Camera-type eye (tissue), 1 donor: Measurements from ENCODE around the gene OPN1LW. TPM values are rescaled to one million over a fixed set of nuclear protein-coding genes. Genes with fewer than 3 reads are reported as not detected.

Experiments
- total RNA-seq: library from RNA; depleted of rRNA; stranded (reverse); fragments of >200 nt; gene quantifications from one replicate; pipeline ENCODE4 v1.2.3, GENCODE V29; 2014

The OPN1LW gene
- 1.5 TPM for total RNA-seq

GRCh38 chrX:154144010-154144409 lies at the start of gene OPN1LW:
OPN1LW (plus strand) TSS chrX:154144243; CDS start chrX:154144284, 41 bp downstream.

GRCh38 chrX:154097589-154098541 lies 46.2 kb upstream of the OPN1LW start, which contains the start of gene MECP2:
MECP2 (minus strand) TSS chrX:154097717.

GRCh38 chrX:154182296-154182695 lies 38.3 kb downstream of the OPN1LW start, which contains the start of gene OPN1MW:
OPN1MW (plus strand) TSS chrX:154182596; CDS start chrX:154182678, 82 bp downstream.

Other genes with a start within 250 kb of the OPN1LW start
- 0.99 TPM for gene AVPR2, start 239.6 kb upstream of the OPN1LW start, total RNA-seq
- 37.3 TPM for gene ARHGAP4, start 218.0 kb upstream of the OPN1LW start, total RNA-seq
- 35.3 TPM for gene NAA10, start 209.2 kb upstream of the OPN1LW start, total RNA-seq
- 10.0 TPM for gene RENBP, start 199.6 kb upstream of the OPN1LW start, total RNA-seq
- 41.3 TPM for gene HCFC1, start 172.4 kb upstream of the OPN1LW start, total RNA-seq
- 4.7 TPM for gene TMEM187, start 171.5 kb upstream of the OPN1LW start, total RNA-seq
- 22.9 TPM for gene IRAK1, start 124.3 kb upstream of the OPN1LW start, total RNA-seq
- 72.2 TPM for gene MECP2, start 46.5 kb upstream of the OPN1LW start, total RNA-seq
- gene OPN1MW, start 38.4 kb downstream of the OPN1LW start, total RNA-seq, result 19.4 TPM
- gene OPN1MW2, start 75.5 kb downstream of the OPN1LW start, total RNA-seq, result not detected
- gene OPN1MW3, start 113.3 kb downstream of the OPN1LW start, total RNA-seq, result not detected
- gene TEX28, start 150.9 kb downstream of the OPN1LW start, total RNA-seq, result not detected
- 2.3 TPM for gene TKTL1, start 151.6 kb downstream of the OPN1LW start, total RNA-seq
- 469 TPM for gene FLNA, start 230.4 kb downstream of the OPN1LW start, total RNA-seq
- 23.0 TPM for gene EMD, start 235.1 kb downstream of the OPN1LW start, total RNA-seq